ENCODE measurements around the gene ORC5. TPM values are rescaled to one million over a fixed set of nuclear protein-coding genes. Genes with fewer than 3 reads are reported as not detected.

Gene ORC5
- total RNA-seq, 1 experiment from 2014 or later, result 25.9 TPM

- Histone ChIP-seq H3K9me3 (ENCODE audit: control insufficient read depth, low read depth, low read length) (no peaks in the 10 kb centered on the region), H3K27me3 (ENCODE audit: insufficient read depth, low read length) (no peaks in the 10 kb centered on the region), H2AK5ac (ENCODE audit: insufficient read length, low read length) (no peak overlapping the region), H3T11ph (ENCODE audit: low read length) (no peak overlapping the region), H4K91ac (ENCODE audit: insufficient read length, low read depth, low read length) (no peak overlapping the region), H3K56ac (ENCODE audit: insufficient read length, low read depth, low read length) (no peak overlapping the region), H3K27ac (ENCODE audit: insufficient read length, low read depth, low read length) (no peak overlapping the region), H2AFZ (ENCODE audit: low read length) (no peak overlapping the region), H3K79me1 (ENCODE audit: insufficient read depth, low read depth, low read length, poor library complexity, severe bottlenecking) (no peaks in the 10 kb centered on the region), H4K20me1 (ENCODE audit: control insufficient read depth, insufficient read depth, insufficient read length) (no peaks in the 10 kb centered on the region), H3K9ac (ENCODE audit: extremely low read depth, insufficient read length, low read length) (no peak overlapping the region), H2BK120ac (ENCODE audit: low read depth, low read length, poor library complexity, severe bottlenecking) (no peak overlapping the region), H2BK15ac (ENCODE audit: low read depth, low read length) (no peak overlapping the region), H3K23ac (ENCODE audit: insufficient read length, low read depth, low read length) (no peak overlapping the region), H3K23me2 (ENCODE audit: insufficient read length, low read depth, low read length, poor library complexity, severe bottlenecking) (no peaks in the 10 kb centered on the region), H2BK5ac (ENCODE audit: insufficient read length, low read length) (no peak overlapping the region), H3K14ac (ENCODE audit: insufficient read depth, low read length) (no peak overlapping the region), H2BK20ac (ENCODE audit: low read depth, low read length, poor library complexity, severe bottlenecking) (no peak overlapping the region), H3K79me2 (ENCODE audit: insufficient read depth, low read length) (no peaks in the 10 kb centered on the region), H4K8ac (replicated peaks; ENCODE audit: insufficient read length, low read depth, low read length) (no peak overlapping the region), H3K4me1 (ENCODE audit: insufficient read depth, low read length) (no peaks in the 10 kb centered on the region), H3K4me2 (ENCODE audit: insufficient read depth, insufficient read length, low read length) (no peak overlapping the region), H4K5ac (ENCODE audit: insufficient read length, low read depth, low read length) (no peak overlapping the region), H2BK12ac (ENCODE audit: insufficient read length, low read depth, low read length) (no peak overlapping the region), H3K4ac (ENCODE audit: low read depth, low read length) (no peak overlapping the region), H3K18ac (ENCODE audit: insufficient read length, low read depth, low read length) (no peak overlapping the region)
- no peak for DNase-seq
- H3K9me3 Mint-ChIP-seq, result no peaks in the 10 kb centered on the region
- H3K27me3 Mint-ChIP-seq (ENCODE audit: low read depth), result no peaks in the 10 kb centered on the region
- peaks cover 3 to 6% of the 10 kb centered on the region in 2 experiments; a peak in 3 of 4 replicates for H3K4me1 Mint-ChIP-seq
- no CpG with 5 or more reads among the region's 2 CpGs for WGBS (ENCODE audit: extremely low coverage, insufficient read length, low lambda C conversion rate)
- H3K4me3 Mint-ChIP-seq, result no peak overlapping the region
- H3K36me3 Mint-ChIP-seq (ENCODE audit: insufficient read depth in 1 of 3, low read depth in 3 of 3), result no peaks in the 10 kb centered on the region
- H3K27ac Mint-ChIP-seq, result no peak overlapping the region
- TF ChIP-seq CTCF (conservative IDR thresholded peaks at IDR 0.05), result no peak
Observed at GRCh38 chr7:104113788-104114187, 94.0 kb downstream of the ORC5 start.
